HEK293 (cell line): ENCODE measurements around the gene BMP2K.

Experiments used
- CTCF ChIA-PET: fragments of 350-600 bp; formaldehyde crosslinking; extraction: SDS; loops from one replicate; lab custom pipeline; 2021; ENCODE audit warnings: antibody characterized with exemption; lab: Yijun Ruan, JAX
- POLR2A ChIA-PET: fragments of 300-600 bp; formaldehyde crosslinking; extraction: SDS; loops from one replicate; lab custom pipeline; 2020; ENCODE audit warnings: antibody characterized with exemption, inconsistent platforms; lab: Yijun Ruan, JAX
- H3K27ac ChIP-seq: fragments of 200-500 bp; sonication (Bioruptor generic); 2 replicates; pipeline ENCODE4 v1.5.1; 2014; ENCODE audit warnings: low read depth, low read length, control low read depth, inconsistent platforms; ENCODE audit errors: extremely low read depth
- H3K36me3 ChIP-seq, 2 experiments: fragments of 200-500 bp in 1 of 2; sonication (Bioruptor generic) in 1 of 2; 1 replicate in 1 of 2; 2 replicates in 1 of 2; pipeline ENCODE4 v1.5.1; 2014 to 2017; ENCODE audit warnings: inconsistent platforms in 2 of 2, low read length in 2 of 2; ENCODE audit not compliant: control insufficient read depth in 2 of 2, insufficient read depth in 1 of 2
- H3K4me1 ChIP-seq: fragments of 200-500 bp; sonication (Bioruptor generic); 2 replicates; pipeline ENCODE4 v1.5.1; 2014; ENCODE audit warnings: mild to moderate bottlenecking, low read length, inconsistent platforms; ENCODE audit not compliant: control insufficient read depth, insufficient read depth
- H3K4me3 ChIP-seq: 2 replicates; pipeline ENCODE4 v1.5.1; 2011; ENCODE audit warnings: low read depth, mild to moderate bottlenecking, control low read depth, low read length, moderate library complexity
- H3K9me3 ChIP-seq: fragments of 200-500 bp; sonication (Bioruptor generic); 2 replicates; pipeline ENCODE4 v1.5.1; 2014; ENCODE audit warnings: low read depth, low read length, inconsistent platforms; ENCODE audit not compliant: control insufficient read depth, insufficient read depth
- AEBP2 ChIP-seq: fragments of 450-650 bp; formaldehyde crosslinking; IDR thresholded peaks from 2 replicates; pipeline ENCODE4 v1.5.1; 2016; ENCODE audit warnings: missing biosample characterization, missing genetic modification characterization, borderline replicate concordance
- EGR2 ChIP-seq: fragments of 450-650 bp; formaldehyde crosslinking; IDR thresholded peaks from 2 replicates; pipeline ENCODE4 v1.5.1; 2016; ENCODE audit warnings: low read depth, missing biosample characterization, missing genetic modification characterization
- GLIS2 ChIP-seq: fragments of 450-650 bp; formaldehyde crosslinking; IDR thresholded peaks from 2 replicates; pipeline ENCODE4 v1.5.1; 2016; ENCODE audit warnings: missing biosample characterization, missing genetic modification characterization
- INSM2 ChIP-seq: fragments of 450-650 bp; formaldehyde crosslinking; IDR thresholded peaks from 2 replicates; pipeline ENCODE4 v1.5.1; 2016; ENCODE audit warnings: missing biosample characterization, missing genetic modification characterization
- KLF9 ChIP-seq: fragments of 450-650 bp; formaldehyde crosslinking; IDR thresholded peaks from 2 replicates; pipeline ENCODE4 v1.5.1; 2016; ENCODE audit warnings: missing biosample characterization, missing genetic modification characterization, low read depth
- PRDM6 ChIP-seq: fragments of 450-650 bp; formaldehyde crosslinking; IDR thresholded peaks from 2 replicates; pipeline ENCODE4 v1.5.1; 2017; ENCODE audit warnings: missing biosample characterization, missing genetic modification characterization
- SP2 ChIP-seq: fragments of 450-650 bp; formaldehyde crosslinking; IDR thresholded peaks from 2 replicates; pipeline ENCODE4 v1.5.1; 2016; ENCODE audit warnings: missing biosample characterization, missing genetic modification characterization
- ZBTB7A ChIP-seq: fragments of 450-650 bp; formaldehyde crosslinking; IDR thresholded peaks from 2 replicates; pipeline ENCODE4 v1.5.1; 2016; ENCODE audit warnings: low read depth, missing biosample characterization, missing genetic modification characterization
- ZFP37 ChIP-seq: fragments of 450-650 bp; formaldehyde crosslinking; IDR thresholded peaks from 2 replicates; pipeline ENCODE4 v1.5.1; 2016; ENCODE audit warnings: missing biosample characterization, missing genetic modification characterization
- ZIC2 ChIP-seq: fragments of 450-650 bp; formaldehyde crosslinking; IDR thresholded peaks from 2 replicates; pipeline ENCODE4 v1.5.1; 2016; ENCODE audit warnings: missing biosample characterization, missing genetic modification characterization
- ZNF184 ChIP-seq: fragments of 450-650 bp; IDR thresholded peaks from 2 replicates; pipeline ENCODE4 v1.5.1; 2018; ENCODE audit warnings: missing biosample characterization, mild to moderate bottlenecking, missing genetic modification characterization
- ZNF223 ChIP-seq: fragments of 450-650 bp; formaldehyde crosslinking; IDR thresholded peaks from 2 replicates; pipeline ENCODE4 v1.5.1; 2016; ENCODE audit warnings: missing biosample characterization, missing genetic modification characterization
- ZNF311 ChIP-seq: fragments of 450-650 bp; formaldehyde crosslinking; IDR thresholded peaks from 2 replicates; pipeline ENCODE4 v1.5.1; 2017; ENCODE audit warnings: missing biosample characterization, missing genetic modification characterization, borderline replicate concordance
- ZNF501 ChIP-seq: fragments of 450-650 bp; formaldehyde crosslinking; IDR thresholded peaks from 2 replicates; pipeline ENCODE4 v1.5.1; 2016; ENCODE audit warnings: missing biosample characterization, missing genetic modification characterization
- ZNF514 ChIP-seq: fragments of 450-650 bp; formaldehyde crosslinking; IDR thresholded peaks from 2 replicates; pipeline ENCODE4 v1.5.1; 2016; ENCODE audit warnings: missing biosample characterization, missing genetic modification characterization
- ZNF529 ChIP-seq: fragments of 450-650 bp; formaldehyde crosslinking; IDR thresholded peaks from 2 replicates; pipeline ENCODE4 v1.5.1; 2017; ENCODE audit warnings: missing genetic modification characterization, missing biosample characterization; ENCODE audit not compliant: insufficient replicate concordance
- ZNF555 ChIP-seq: fragments of 450-650 bp; formaldehyde crosslinking; conservative IDR thresholded peaks from 2 replicates; pipeline ENCODE4 v1.5.1; 2017; ENCODE audit warnings: missing biosample characterization, mild to moderate bottlenecking, missing genetic modification characterization, inconsistent platforms
- ZNF704 ChIP-seq: fragments of 450-650 bp; formaldehyde crosslinking; IDR thresholded peaks from 2 replicates; pipeline ENCODE4 v1.5.1; 2016; ENCODE audit warnings: missing biosample characterization, missing genetic modification characterization
- TF ChIP-seq, protein P1 (sequence below): fragments of 450-650 bp; formaldehyde crosslinking; conservative IDR thresholded peaks from 2 replicates; pipeline ENCODE4 v1.5.1; 2016; ENCODE audit warnings: low read depth, missing biosample characterization, missing genetic modification characterization

Gene BMP2K

DNA sequence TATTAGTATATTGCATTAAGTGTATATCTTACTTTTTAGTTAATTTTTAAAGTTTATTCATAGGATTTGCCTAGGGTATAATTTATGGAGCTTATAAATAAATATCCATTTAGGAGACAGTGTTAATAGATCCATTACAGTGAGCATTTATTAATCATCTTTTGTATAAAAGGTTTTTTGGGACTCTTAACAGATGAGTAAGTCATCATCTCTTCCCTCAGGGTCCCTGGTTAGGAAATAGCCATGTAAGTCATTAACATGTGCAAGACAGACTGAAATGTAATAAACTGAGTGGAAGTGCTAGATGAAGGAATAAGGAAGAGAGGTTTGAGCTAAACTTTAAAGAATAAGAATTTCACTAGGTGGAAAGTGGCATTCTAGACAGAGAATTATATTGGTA, 93.9 kb downstream of the BMP2K start:
- H3K27ac ChIP-seq, result no peak overlapping the region
- CTCF ChIA-PET, result interaction anchor here (0.6 to 0.7 kb wide), 2 partner anchors 148 to 190 kb away, joined by 3 read pairs; no protein-coding TSS in a partner anchor
- peaks cover 5 to 41% of the 10 kb centered on the region in 2 experiments for H3K36me3 ChIP-seq
- TF ChIP-seq GLIS2 (tag by site-specific recombination), result no peak
- no peaks in the 10 kb centered on the region for H3K4me1 ChIP-seq
- H3K4me3 ChIP-seq, result no peak overlapping the region
- POLR2A ChIA-PET, result no interaction called here
- H3K9me3 ChIP-seq, result no peaks in the 10 kb centered on the region

GRCh38 chr4:78876568-78877320, 100.6 kb downstream of the BMP2K start:
- POLR2A ChIA-PET, result no interaction called here
- H3K36me3 ChIP-seq, result peaks cover 5 to 34% of the 10 kb centered on the region in 2 experiments
- H3K4me3 ChIP-seq, result no peak overlapping the region
- no peak overlapping the region for H3K27ac ChIP-seq
- no peaks in the 10 kb centered on the region for H3K4me1 ChIP-seq
- no peaks in the 10 kb centered on the region for H3K9me3 ChIP-seq
- CTCF ChIA-PET, result no interaction called here
- TF ChIP-seq ZNF514 (tag by site-specific recombination) (no peak), ZNF555 (tag by site-specific recombination) (no peak)

DNA sequence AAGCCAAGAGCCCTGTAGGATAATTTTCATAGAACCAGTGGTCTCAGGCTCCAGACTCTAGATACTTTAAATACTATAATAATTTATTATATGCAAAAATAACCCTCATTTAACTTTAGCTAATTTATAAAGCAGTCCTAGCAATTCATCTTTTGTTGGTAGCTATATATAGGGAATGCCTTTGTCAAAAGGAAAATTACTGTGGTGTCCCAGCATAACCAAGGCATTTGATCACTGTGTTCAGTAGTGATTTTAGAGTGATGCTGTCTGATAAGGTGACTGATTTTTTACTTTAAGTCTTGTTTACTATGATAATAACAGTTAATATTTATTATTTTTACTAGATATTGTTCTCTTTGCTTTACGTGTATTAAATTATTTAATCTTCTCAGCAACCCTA, 101.9 kb downstream of the BMP2K start:
- ChIA-PET POLR2A (no interaction called here), CTCF (no interaction called here)
- Histone ChIP-seq H3K9me3 (no peaks in the 10 kb centered on the region), H3K4me1 (no peaks in the 10 kb centered on the region), H3K36me3 (peaks cover 0 to 24% of the 10 kb centered on the region in 2 experiments; a peak in 2 of 3 replicates), H3K4me3 (no peak overlapping the region), H3K27ac (no peak overlapping the region)
- TF ChIP-seq ZNF501, result no peak
- TF ChIP-seq ZNF704 (tag by site-specific recombination), result no peak
- no peak for TF ChIP-seq PRDM6 (tag by site-specific recombination)
- no peak for TF ChIP-seq AEBP2
- TF ChIP-seq ZNF184 (tag by site-specific recombination), result no peak
- TF ChIP-seq ZNF529, result no peak
- TF ChIP-seq, protein P1, sequence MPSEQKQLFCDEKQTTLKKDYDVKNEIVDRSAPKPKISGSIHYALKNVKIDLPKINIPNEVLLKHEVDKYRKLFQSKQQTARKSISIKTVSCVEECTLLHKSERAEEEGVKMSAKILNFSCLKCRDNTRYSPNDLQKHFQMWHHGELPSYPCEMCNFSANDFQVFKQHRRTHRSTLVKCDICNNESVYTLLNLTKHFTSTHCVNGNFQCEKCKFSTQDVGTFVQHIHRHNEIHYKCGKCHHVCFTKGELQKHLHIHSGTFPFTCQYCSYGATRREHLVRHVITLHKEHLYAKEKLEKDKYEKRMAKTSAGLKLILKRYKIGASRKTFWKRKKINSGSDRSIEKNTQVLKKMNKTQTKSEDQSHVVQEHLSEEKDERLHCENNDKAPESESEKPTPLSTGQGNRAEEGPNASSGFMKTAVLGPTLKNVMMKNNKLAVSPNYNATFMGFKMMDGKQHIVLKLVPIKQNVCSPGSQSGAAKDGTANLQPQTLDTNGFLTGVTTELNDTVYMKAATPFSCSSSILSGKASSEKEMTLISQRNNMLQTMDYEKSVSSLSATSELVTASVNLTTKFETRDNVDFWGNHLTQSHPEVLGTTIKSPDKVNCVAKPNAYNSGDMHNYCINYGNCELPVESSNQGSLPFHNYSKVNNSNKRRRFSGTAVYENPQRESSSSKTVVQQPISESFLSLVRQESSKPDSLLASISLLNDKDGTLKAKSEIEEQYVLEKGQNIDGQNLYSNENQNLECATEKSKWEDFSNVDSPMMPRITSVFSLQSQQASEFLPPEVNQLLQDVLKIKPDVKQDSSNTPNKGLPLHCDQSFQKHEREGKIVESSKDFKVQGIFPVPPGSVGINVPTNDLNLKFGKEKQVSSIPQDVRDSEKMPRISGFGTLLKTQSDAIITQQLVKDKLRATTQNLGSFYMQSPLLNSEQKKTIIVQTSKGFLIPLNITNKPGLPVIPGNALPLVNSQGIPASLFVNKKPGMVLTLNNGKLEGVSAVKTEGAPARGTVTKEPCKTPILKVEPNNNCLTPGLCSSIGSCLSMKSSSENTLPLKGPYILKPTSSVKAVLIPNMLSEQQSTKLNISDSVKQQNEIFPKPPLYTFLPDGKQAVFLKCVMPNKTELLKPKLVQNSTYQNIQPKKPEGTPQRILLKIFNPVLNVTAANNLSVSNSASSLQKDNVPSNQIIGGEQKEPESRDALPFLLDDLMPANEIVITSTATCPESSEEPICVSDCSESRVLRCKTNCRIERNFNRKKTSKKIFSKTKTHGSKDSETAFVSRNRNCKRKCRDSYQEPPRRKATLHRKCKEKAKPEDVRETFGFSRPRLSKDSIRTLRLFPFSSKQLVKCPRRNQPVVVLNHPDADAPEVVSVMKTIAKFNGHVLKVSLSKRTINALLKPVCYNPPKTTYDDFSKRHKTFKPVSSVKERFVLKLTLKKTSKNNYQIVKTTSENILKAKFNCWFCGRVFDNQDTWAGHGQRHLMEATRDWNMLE (tag by site-specific recombination), result no peak
- no peak for TF ChIP-seq ZIC2 (tag by site-specific recombination)
- no peak for TF ChIP-seq KLF9
- TF ChIP-seq ZNF223 (tag by site-specific recombination), result no peak
- TF ChIP-seq ZNF311 (tag by site-specific recombination), result no peak
- no peak for TF ChIP-seq ZFP37 (tag by site-specific recombination)
- no peak for TF ChIP-seq INSM2 (tag by site-specific recombination)
- no peak for TF ChIP-seq SP2 (tag by site-specific recombination)
- TF ChIP-seq ZBTB7A (tag by site-specific recombination), result no peak
- TF ChIP-seq EGR2 (tag by site-specific recombination), result no peak
